ENCODE measurements around the gene DTD1.

Gene DTD1

GRCh38 chr20:18740726-18741125 is 152.9 kb downstream of the DTD1 start:
- no peak for TF ChIP-seq CTCF (IDR thresholded peaks at IDR 0.05; ENCODE audit: control insufficient read depth, insufficient read depth, low read depth, low read length, missing control alignments)
- no peak overlapping the region for H3K4me3 ChIP-seq (ENCODE audit: control insufficient read depth, low read depth, low read length)

DNA sequence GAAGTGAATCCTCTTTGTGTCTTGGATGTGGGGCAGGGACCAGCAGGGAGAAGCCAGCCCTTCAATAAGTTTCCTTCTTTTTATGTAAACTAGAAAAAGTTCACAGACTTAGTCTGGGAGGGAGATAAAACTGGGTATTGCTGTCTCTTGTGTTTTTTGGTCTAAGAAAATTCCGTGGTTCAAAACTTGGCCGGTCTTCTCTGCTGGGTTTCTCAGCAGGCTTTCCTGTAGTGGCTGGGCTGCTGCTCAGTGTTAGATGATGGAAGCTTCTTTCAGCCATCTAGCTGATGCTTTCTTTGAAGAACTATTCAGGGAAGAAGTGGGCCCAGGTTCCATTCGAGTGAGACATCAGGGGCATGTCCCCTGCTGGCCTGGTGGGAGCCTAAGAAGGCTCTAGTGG is 155.0 kb downstream of the DTD1 start:
- no peak overlapping the region for H3K4me3 ChIP-seq (ENCODE audit: control insufficient read depth, low read depth, low read length)
- TF ChIP-seq CTCF (IDR thresholded peaks at IDR 0.05; ENCODE audit: control insufficient read depth, insufficient read depth, low read depth, low read length, missing control alignments), result no peak
- no peak for DNase-seq (ENCODE audit: low read depth)

More at GRCh38 chr20:18740726-18741125, 152.9 kb downstream of the DTD1 start:
- DNase-seq (ENCODE audit: low read depth), result no peak

DNA sequence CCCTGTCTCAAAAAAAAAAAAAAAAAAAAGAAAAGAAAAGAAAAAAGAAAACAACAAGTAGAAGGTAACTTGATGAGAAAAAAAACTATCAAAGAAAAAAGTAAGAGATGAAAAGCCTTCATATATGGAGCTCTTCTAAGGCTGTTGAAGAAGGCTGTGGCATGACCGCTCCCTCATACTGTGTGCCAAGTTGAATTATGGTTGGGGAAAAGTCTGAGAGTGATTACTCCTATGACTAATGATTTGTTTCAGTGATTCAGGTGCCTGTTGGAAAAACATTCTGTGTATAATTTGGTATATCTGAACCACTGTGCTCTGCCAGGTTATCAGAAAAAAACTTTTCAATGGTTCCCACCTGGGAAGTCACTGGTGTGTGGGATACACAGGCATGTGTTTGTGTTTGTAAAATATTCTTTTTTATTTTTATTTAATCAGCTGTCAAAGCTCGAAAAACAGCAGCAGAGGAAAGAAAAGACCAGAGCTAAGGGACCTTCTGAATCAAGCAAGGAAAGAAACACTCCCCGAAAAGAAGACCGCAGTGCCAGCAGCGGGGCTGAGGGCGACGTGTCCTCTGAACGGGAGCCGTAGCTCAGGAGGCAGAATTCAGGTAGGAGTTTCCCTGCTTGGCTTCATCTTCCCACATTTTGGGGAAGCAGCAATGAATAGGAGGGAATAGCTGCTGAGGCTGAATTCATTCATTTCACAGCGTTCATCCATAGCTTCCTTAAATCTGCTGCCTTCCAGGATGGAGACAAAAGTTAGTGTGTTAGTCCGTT is 156.0 kb downstream of the DTD1 start:
- no peak for DNase-seq (ENCODE audit: low read depth)
- TF ChIP-seq CTCF (IDR thresholded peaks at IDR 0.05; ENCODE audit: control insufficient read depth, insufficient read depth, low read depth, low read length, missing control alignments), result no peak
- H3K4me3 ChIP-seq (ENCODE audit: control insufficient read depth, low read depth, low read length), result no peak overlapping the region

- no peak for DNase-seq (ENCODE audit: low read depth)
- H3K4me3 ChIP-seq (ENCODE audit: control insufficient read depth, low read depth, low read length), result no peak overlapping the region
- TF ChIP-seq CTCF (IDR thresholded peaks at IDR 0.05; ENCODE audit: control insufficient read depth, insufficient read depth, low read depth, low read length, missing control alignments), result no peak
Observed at GRCh38 chr20:18747090-18747489, 159.2 kb downstream of the DTD1 start.

DNA sequence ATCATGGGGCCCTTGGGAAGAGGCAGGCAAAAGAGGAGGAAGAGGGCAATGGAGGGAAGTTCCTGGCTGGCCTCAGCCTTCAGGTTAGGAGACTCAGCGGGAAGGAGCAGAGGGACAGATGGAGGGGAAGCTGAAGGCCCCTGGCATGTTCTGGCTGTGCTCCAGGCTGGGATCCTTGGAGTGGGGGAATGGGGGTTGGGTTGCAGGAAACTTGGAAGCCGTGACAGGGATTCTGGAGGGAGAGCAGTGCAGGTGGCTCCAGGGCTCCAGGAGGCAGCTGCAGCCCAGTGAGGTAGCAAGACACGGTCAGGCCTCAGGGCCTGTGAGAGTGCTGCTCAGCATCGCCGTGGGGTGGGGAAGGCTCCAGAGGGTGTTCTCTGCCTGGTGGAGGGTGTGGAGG is 161.1 kb downstream of the DTD1 start:
- no peak for TF ChIP-seq CTCF (IDR thresholded peaks at IDR 0.05; ENCODE audit: control insufficient read depth, insufficient read depth, low read depth, low read length, missing control alignments)
- no peak overlapping the region for H3K4me3 ChIP-seq (ENCODE audit: control insufficient read depth, low read depth, low read length)
- no peak for DNase-seq (ENCODE audit: low read depth)

- DNase-seq (ENCODE audit: low read depth), result no peak
- H3K4me3 ChIP-seq (ENCODE audit: control insufficient read depth, low read depth, low read length), result no peak overlapping the region
- no peak for TF ChIP-seq CTCF (IDR thresholded peaks at IDR 0.05; ENCODE audit: control insufficient read depth, insufficient read depth, low read depth, low read length, missing control alignments)
Observed at GRCh38 chr20:18749528-18749927, 161.7 kb downstream of the DTD1 start.
